ENCODE data around the gene ERCC2.
"Not testable (repeated sequence)": the region's sequence is repeated elsewhere in the genome, so short reads cannot be mapped to it uniquely, and the experiment has no call there.

The ERCC2 gene

GRCh38 chr19:45370410-45371204 lies at the start of gene ERCC2:
Gene ERCC2 (minus strand): TSS chr19:45370573. CDS start chr19:45370540, 33 bp downstream.
- peak; percentile 99 for DNase-seq (ENCODE audit: low read depth in 2 of 2)

GRCh38 chr19:45419895-45420294 lies 49.5 kb upstream of the ERCC2 start:
- DNase-seq (ENCODE audit: low read depth in 2 of 2), result no peak

- no peak for DNase-seq (ENCODE audit: low read depth in 2 of 2)
These were observed 49.0 kb upstream of the ERCC2 start for GRCh38 chr19:45419396-45419795.

GRCh38 chr19:45418802-45419201 lies 48.4 kb upstream of the ERCC2 start:
- no peak for DNase-seq (ENCODE audit: low read depth in 2 of 2)

GRCh38 chr19:45417151-45417550 lies 46.8 kb upstream of the ERCC2 start:
- DNase-seq (ENCODE audit: low read depth in 2 of 2), result no peak

- no peak for DNase-seq (ENCODE audit: low read depth in 2 of 2)
These were observed 44.1 kb upstream of the ERCC2 start for GRCh38 chr19:45414468-45414867.

- DNase-seq (ENCODE audit: low read depth in 2 of 2), result no peak
These were observed 43.1 kb upstream of the ERCC2 start for GRCh38 chr19:45413497-45413896.

GRCh38 chr19:45410330-45410729 lies 40.0 kb upstream of the ERCC2 start:
- not testable (repeated sequence) for DNase-seq (ENCODE audit: low read depth in 2 of 2)

- DNase-seq (ENCODE audit: low read depth in 2 of 2), result no peak
These were observed 39.2 kb upstream of the ERCC2 start for GRCh38 chr19:45409557-45409920.

GRCh38 chr19:45408830-45409556 lies 38.6 kb upstream of the ERCC2 start:
- DNase-seq (ENCODE audit: low read depth in 2 of 2), result no peak

GRCh38 chr19:45408121-45408520 lies 37.7 kb upstream of the ERCC2 start:
- no peak for DNase-seq (ENCODE audit: low read depth in 2 of 2)

- DNase-seq (ENCODE audit: low read depth in 2 of 2), result not testable (repeated sequence)
These were observed 37.2 kb upstream of the ERCC2 start for GRCh38 chr19:45407585-45407984.

GRCh38 chr19:45407091-45407375 lies 36.7 kb upstream of the ERCC2 start:
- no peak for DNase-seq (ENCODE audit: low read depth in 2 of 2)

GRCh38 chr19:45406226-45407090 lies 36.1 kb upstream of the ERCC2 start, which contains the start of gene POLR1G:
Gene POLR1G (plus strand): TSS chr19:45406644. CDS start chr19:45406697, 53 bp downstream.
- peak; percentile 45 to 46 for DNase-seq (ENCODE audit: low read depth in 2 of 2)

- DNase-seq (ENCODE audit: low read depth in 2 of 2), result peak; percentile 55 to 63
These were observed 35.3 kb upstream of the ERCC2 start for GRCh38 chr19:45405435-45406225.

- no peak for DNase-seq (ENCODE audit: low read depth in 2 of 2)
These were observed 34.4 kb upstream of the ERCC2 start, which contains the start of gene PPP1R13L for GRCh38 chr19:45404557-45405434. Gene PPP1R13L (minus strand): TSS chr19:45405069. CDS start chr19:45398318, 6,751 bp downstream.

- DNase-seq (ENCODE audit: low read depth in 2 of 2), result no peak
These were observed 33.6 kb upstream of the ERCC2 start for GRCh38 chr19:45403781-45404556.

GRCh38 chr19:45403272-45403671 lies 32.9 kb upstream of the ERCC2 start:
- no peak for DNase-seq (ENCODE audit: low read depth in 2 of 2)

GRCh38 chr19:45402298-45403061 lies 32.1 kb upstream of the ERCC2 start:
- DNase-seq (ENCODE audit: low read depth in 2 of 2), result no peak
